ENCODE measurements around the gene OXNAD1.

The OXNAD1 gene

GRCh38 chr3:16329036-16329825 is 64.2 kb downstream of the OXNAD1 start:
- no peak for DNase-seq (ENCODE audit: low read depth)

DNA sequence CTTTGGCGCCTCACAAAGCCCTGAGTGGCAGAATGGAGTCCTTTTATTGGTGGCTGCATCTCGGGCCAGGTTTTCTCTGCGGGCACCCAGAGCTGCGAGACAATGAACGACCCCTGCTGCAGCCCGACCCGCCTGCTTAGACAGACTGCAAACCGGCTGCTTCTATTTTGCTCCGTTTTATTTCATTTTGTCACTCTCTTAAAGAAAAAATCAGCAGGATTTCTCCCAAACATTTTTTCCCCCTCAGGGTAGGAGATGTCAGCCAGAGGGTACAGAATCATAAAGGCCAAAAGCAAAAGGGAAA is 64.8 kb downstream of the OXNAD1 start:
- DNase-seq (ENCODE audit: low read depth), result no peak

DNA sequence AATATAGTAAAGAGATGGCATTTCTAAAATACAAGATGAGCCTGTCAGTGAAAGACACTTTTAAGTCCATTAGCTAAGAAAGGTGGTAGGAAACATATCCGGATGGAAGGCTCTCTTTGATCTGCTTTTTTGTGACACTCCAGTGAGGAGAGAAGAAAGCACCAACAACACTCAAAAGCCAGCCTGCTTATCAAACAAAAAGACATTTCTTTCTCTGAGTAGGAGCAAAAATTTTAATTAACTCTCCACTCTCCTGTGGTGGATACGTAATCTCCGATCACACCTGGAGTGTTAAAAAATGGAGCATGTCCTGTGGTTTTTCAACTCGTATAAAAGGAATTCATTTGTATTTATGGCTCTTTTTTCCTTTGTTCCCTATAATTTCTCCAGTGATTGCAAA is 65.3 kb downstream of the OXNAD1 start:
- no peak for DNase-seq (ENCODE audit: low read depth)

- no peak for DNase-seq (ENCODE audit: low read depth)
Measured at GRCh38 chr3:16331319-16331883, 66.4 kb downstream of the OXNAD1 start.

GRCh38 chr3:16332904-16333426 is 68.0 kb downstream of the OXNAD1 start:
- no peak for DNase-seq (ENCODE audit: low read depth)

- DNase-seq (ENCODE audit: low read depth), result no peak
Measured at GRCh38 chr3:16334909-16335308, 69.9 kb downstream of the OXNAD1 start.

DNA sequence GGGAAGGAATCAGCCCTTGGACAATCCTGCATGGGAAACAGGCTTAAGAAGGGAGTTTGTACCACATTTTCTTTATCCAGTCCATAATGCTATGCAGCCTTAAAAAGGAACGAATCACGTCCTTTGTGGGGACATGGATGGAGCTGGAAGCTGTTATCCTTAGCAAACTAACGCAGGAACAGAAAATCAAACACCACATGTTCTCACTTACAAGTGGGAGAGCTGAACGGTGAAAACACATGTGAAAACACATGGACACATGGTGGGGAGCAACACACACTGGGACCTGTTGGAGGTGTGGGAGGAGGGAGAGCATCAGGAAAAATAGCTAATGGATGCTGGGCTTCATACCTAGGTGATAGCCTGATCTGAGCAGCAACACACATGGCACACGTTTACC is 70.3 kb downstream of the OXNAD1 start:
- DNase-seq (ENCODE audit: low read depth), result no peak

GRCh38 chr3:16335772-16336645 is 71.0 kb downstream of the OXNAD1 start:
- no peak for DNase-seq (ENCODE audit: low read depth)

DNA sequence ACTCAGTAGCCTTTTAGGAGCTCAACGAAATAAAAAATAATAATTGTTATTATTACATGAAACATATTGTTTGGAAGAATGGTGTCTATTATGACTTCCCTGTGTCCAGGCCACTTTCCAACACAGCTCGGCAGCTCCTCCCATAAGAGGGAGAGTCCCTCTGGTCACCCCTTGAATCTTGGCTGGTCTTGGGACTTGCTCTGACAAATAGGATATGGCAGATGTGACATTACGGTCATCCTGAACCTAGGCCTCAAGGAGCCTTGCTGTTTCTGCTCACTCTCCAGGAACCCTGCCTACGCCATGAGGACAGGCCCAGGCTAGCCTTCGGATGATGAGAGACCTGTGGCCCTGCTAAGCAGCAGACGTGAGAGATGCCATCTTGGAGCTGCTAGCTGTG is 71.8 kb downstream of the OXNAD1 start:
- DNase-seq (ENCODE audit: low read depth), result no peak

DNA sequence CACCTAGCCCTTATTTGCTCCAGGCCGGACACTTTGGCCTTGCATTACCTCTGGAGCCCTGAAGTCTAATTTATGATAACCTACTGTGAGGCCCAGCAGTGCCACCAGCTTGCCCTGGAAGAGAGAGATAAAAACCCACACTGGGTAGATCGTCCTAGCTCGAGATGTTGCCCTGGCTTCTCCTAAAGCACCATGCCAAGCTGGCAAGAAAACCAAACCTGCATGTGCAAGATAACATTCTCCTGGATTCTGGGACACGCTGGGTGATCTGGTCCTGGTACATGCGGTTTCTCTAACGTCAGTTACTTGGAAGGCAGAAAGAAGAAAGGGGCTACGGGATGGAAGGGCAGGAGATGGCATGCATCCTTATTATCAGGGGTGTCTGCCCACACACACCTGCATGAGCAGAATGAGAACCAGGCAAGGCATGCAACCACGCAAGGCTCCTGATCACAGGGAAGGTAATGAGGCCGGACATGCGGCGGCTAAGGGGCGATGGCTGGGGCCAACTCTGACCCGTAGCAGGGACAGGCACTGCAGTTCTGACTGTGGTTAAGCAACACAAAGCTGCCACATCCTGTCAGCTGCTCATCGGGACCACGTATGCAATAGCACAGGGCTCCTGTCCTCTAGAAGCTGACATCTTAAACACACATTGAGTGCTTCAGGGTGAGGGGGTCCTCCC is 73.0 kb downstream of the OXNAD1 start:
- peak; percentile 12 for DNase-seq (ENCODE audit: low read depth)

DNA sequence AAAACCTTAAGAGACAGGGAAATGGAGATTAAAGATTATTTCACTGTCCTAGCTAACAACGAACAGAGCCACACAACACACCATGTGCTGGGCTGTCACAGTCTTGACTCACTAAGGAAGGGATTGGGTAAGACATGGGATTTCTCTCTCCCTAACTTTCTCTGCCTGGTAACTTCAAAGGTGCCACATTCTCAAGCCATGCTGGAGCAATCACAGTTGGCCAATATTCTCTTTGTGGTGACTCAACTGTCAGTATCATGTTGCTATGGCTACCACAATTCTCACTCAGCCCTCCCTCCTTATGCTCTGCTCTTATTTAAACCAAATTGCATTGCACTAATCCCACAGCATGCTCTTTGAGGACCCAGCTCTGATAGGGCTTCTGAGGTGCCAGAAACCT is 74.0 kb downstream of the OXNAD1 start:
- no peak for DNase-seq (ENCODE audit: low read depth)

- DNase-seq (ENCODE audit: low read depth), result no peak
Measured at GRCh38 chr3:16343101-16343500, 78.1 kb downstream of the OXNAD1 start.

DNA sequence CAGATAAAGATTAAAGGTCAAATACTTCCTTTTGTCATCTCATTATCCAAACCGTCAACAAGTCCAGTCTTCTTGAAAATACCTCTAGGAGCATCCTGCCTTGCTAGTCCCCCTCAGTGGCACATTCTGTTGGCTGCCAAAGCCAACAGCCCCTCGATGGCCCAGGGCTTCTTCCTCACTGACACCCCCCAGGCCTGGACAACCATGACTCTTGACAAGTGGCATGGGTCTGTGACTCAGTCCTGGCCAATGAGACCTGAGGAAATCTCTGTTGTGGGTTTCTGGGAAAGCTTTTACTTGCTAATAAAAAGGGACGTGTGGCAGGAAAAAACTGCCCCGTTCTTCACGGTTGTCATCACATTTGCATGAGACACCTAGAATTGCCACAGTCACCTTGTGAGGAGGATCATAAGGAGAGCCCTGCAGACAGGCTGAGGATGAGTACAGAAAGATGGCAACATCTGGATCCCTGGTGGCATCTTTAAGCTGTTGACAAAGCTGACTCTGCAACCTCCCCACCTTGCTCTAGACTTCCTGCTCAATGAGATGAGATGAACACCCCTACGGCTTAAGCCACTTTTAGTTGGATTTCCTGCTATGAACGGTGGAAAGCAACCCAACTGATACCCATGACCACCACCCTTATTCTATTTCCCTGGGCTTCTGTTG is 81.5 kb downstream of the OXNAD1 start:
- no peak for DNase-seq (ENCODE audit: low read depth)

- no peak for DNase-seq (ENCODE audit: low read depth)
Measured at GRCh38 chr3:16347548-16347947, 82.5 kb downstream of the OXNAD1 start.

DNA sequence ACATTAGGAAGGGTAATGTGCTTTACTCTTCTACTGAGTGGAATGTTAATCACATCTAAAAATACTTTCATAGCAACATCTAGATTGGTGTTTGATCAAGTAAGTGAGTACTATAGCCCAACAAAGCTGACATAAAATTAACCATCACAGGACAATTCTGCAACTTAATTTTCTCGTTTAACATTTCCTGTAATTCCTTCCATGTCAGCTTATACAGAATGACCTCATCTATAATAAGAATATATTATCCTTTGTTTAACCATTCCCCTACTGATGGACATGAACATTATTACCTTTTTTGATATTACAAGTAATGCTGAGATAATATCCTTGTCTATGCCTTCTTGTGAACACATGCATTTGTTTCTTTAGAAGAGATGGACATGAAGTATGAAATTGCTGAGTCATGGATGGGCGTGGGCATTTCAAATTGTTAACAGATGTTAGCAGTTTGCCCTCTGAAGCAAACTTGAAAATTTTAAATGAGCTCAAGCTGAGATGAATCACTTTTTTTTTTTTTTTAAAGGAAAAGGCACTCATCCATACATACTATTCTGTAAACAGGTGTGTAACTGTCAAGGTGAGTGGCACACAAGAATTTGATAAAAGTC is 85.1 kb downstream of the OXNAD1 start:
- DNase-seq (ENCODE audit: low read depth), result no peak

- no peak for DNase-seq (ENCODE audit: low read depth)
Measured at GRCh38 chr3:16350597-16351318, 85.7 kb downstream of the OXNAD1 start.

- no peak for DNase-seq (ENCODE audit: low read depth)
Measured at GRCh38 chr3:16352428-16352827, 87.4 kb downstream of the OXNAD1 start.

- DNase-seq (ENCODE audit: low read depth), result no peak
Measured at GRCh38 chr3:16354291-16354690, 89.3 kb downstream of the OXNAD1 start.
